ENCODE data around the gene P2RY13. TPM values are rescaled to one million over a fixed set of nuclear protein-coding genes. Genes with fewer than 3 reads are reported as not detected.

Gene P2RY13
- total and polyA plus RNA-seq, 2 donors, result 2.2 to 4.8 TPM

DNA sequence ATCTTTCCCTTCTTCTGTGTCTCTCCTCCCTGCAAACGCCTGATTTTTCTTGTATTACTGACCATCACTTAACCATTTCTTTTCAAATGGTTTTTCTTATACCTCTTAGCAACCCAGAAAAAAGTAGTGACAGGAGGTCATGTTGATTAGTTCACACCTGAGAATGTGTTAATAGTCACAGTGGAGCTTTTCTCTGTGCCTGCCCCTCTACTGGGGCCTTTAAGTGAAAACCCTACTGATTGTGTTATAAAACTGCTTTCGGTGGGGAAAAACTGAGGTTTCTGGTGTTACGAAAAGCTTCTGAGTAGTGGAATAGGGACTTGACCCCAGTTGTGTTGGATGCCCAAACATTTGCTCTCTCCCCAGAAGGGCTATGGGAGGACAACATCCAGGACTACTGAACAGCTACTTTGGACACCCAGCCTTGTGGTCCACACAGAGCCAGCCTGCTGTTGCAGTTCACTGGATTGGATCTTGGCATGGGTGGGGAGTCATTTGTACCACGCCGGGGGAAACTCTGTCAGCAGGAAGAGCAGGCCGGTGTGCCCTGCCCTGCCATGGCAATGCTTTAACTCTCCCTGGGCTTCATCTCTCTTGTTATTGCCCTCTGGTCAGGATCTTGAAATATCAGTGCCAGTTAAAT lies 23.1 kb downstream of the P2RY13 start:
- Histone ChIP-seq H3K27ac (ENCODE audit: low read depth in 1 of 2, low read length in 1 of 2) (no peak overlapping the region), H3K4me1 (ENCODE audit: control insufficient read depth in 2 of 2, insufficient read depth in 2 of 2, low read length in 2 of 2) (peaks cover 0 to 7% of the 10 kb centered on the region in 2 donors), H3K9me3 (ENCODE audit: control insufficient read depth in 2 of 2, insufficient read depth in 1 of 2, low read length in 1 of 2) (no peaks in the 10 kb centered on the region), H3K27me3 (ENCODE audit: control insufficient read depth in 2 of 2, insufficient read depth in 1 of 2, low read length in 1 of 2) (no peaks in the 10 kb centered on the region), H3K4me3 (ENCODE audit: low read length in 2 of 2) (no peak overlapping the region), H3K36me3 (ENCODE audit: control insufficient read depth in 2 of 2, insufficient read depth in 2 of 2, low read length in 1 of 2) (no peaks in the 10 kb centered on the region)
- WGBS, result 95% methylated on average over 6 of the region's 6 CpGs
- DNase-seq (ENCODE audit: low read depth in 6 of 9, low spot score in 9 of 9), result no peak

DNA sequence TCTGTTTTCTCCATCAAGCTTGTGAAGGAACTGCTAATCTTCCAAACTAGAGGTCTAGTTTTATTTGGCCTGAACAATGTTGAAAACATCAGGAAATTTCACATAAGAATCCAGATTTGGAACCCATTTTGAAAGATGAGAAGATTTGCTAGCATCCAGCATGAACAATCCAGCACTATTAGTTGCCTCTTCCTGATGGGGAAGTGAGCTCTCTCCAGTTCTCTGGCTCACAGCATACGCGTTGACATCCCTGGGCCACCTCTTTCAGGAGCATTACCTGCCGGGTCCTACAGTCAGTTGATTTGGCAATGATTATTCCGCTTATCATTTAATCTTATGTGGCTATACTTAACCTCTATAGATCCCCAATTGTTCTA lies 23.6 kb downstream of the P2RY13 start:
- 92% methylated on average over 4 of the region's 4 CpGs for WGBS
- Histone ChIP-seq H3K36me3 (ENCODE audit: control insufficient read depth in 2 of 2, insufficient read depth in 2 of 2, low read length in 1 of 2) (no peaks in the 10 kb centered on the region), H3K4me3 (ENCODE audit: low read length in 2 of 2) (no peak overlapping the region), H3K27me3 (ENCODE audit: control insufficient read depth in 2 of 2, insufficient read depth in 1 of 2, low read length in 1 of 2) (no peaks in the 10 kb centered on the region), H3K4me1 (ENCODE audit: control insufficient read depth in 2 of 2, insufficient read depth in 2 of 2, low read length in 2 of 2) (peaks cover 0 to 7% of the 10 kb centered on the region in 2 donors), H3K9me3 (ENCODE audit: control insufficient read depth in 2 of 2, insufficient read depth in 1 of 2, low read length in 1 of 2) (no peaks in the 10 kb centered on the region), H3K27ac (ENCODE audit: low read depth in 1 of 2, low read length in 1 of 2) (peak overlapping the region in 1 of 2 donors; percentile 54)
- DNase-seq (ENCODE audit: low read depth in 6 of 9, low spot score in 9 of 9), result no peak

DNA sequence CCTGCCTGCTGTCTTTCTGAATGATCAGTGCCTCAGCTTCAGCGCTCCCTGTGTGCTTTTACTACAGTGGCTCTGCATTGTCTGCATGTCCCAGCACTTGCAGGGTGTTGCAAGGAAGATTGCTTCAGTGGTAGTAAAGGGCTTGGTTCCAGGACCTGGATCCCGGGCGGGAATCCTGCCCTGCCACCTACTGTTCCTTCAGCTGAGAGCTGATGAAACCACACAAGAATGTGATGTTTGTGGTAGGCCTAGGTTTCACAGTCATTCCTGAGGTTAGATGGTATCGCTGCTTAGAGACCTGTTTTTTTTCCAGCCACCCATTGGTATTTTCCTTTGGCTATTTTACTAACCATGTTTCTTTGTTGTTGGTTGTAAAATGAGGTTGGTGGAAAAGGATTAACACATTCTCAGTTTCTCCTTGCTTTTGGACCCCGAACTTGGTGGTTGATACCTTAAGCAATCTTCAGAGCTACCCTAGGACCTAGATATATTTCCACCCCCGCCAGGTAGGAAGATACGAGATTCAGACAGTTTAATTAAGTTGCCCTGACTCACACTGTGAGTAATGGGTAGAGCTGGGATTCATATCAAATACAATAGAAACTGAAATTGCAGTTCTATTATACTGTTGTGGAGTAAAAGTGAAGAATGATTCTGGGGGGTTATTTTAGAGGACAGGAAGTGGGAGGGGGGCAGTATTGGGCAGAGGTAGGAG lies 24.1 kb downstream of the P2RY13 start:
- Histone ChIP-seq H3K9me3 (ENCODE audit: control insufficient read depth in 2 of 2, insufficient read depth in 1 of 2, low read length in 1 of 2) (no peaks in the 10 kb centered on the region), H3K27ac (ENCODE audit: low read depth in 1 of 2, low read length in 1 of 2) (peak overlapping the region; percentile 11 to 54), H3K4me3 (ENCODE audit: low read length in 2 of 2) (no peak overlapping the region), H3K27me3 (ENCODE audit: control insufficient read depth in 2 of 2, insufficient read depth in 1 of 2, low read length in 1 of 2) (no peaks in the 10 kb centered on the region), H3K36me3 (ENCODE audit: control insufficient read depth in 2 of 2, insufficient read depth in 2 of 2, low read length in 1 of 2) (no peaks in the 10 kb centered on the region), H3K4me1 (ENCODE audit: control insufficient read depth in 2 of 2, insufficient read depth in 2 of 2, low read length in 2 of 2) (peaks cover 0 to 7% of the 10 kb centered on the region in 2 donors)
- no peak for DNase-seq (ENCODE audit: low read depth in 6 of 9, low spot score in 9 of 9)
- WGBS, result 85% methylated on average over 7 of the region's 7 CpGs

GRCh38 chr3:151303751-151304150 lies 25.6 kb downstream of the P2RY13 start:
- Histone ChIP-seq H3K9me3 (ENCODE audit: control insufficient read depth in 2 of 2, insufficient read depth in 1 of 2, low read length in 1 of 2) (no peaks in the 10 kb centered on the region), H3K4me3 (ENCODE audit: low read length in 2 of 2) (no peak overlapping the region), H3K27ac (ENCODE audit: low read depth in 1 of 2, low read length in 1 of 2) (no peak overlapping the region), H3K27me3 (ENCODE audit: control insufficient read depth in 2 of 2, insufficient read depth in 1 of 2, low read length in 1 of 2) (no peaks in the 10 kb centered on the region), H3K4me1 (ENCODE audit: control insufficient read depth in 2 of 2, insufficient read depth in 2 of 2, low read length in 2 of 2) (peaks cover 0 to 7% of the 10 kb centered on the region in 2 donors), H3K36me3 (ENCODE audit: control insufficient read depth in 2 of 2, insufficient read depth in 2 of 2, low read length in 1 of 2) (no peaks in the 10 kb centered on the region)
- no peak for DNase-seq (ENCODE audit: low read depth in 6 of 9, low spot score in 9 of 9)
- WGBS, result 97% methylated on average over 2 of the region's 2 CpGs

DNA sequence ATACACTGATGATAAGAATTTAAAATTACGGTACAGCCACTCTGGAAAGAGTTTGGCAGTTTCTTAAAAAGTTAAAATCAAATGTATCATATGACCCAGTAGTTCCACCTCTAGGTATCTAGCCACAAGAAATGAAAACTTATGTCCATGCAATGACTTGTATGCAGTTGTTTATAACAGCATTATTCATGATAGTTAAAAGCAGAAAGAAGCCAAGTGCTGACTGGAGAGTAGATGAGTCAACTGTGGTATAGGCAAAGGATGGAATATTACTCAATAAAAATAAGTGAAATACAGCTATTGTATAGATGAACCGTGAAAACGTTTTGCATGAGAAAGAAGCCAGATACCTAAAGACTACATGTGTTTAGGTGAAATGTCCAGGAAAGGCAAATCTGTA lies 27.6 kb downstream of the P2RY13 start:
- H3K4me1 ChIP-seq (ENCODE audit: control insufficient read depth in 2 of 2, insufficient read depth in 2 of 2, low read length in 2 of 2), result peaks cover 0 to 4% of the 10 kb centered on the region in 2 donors
- no peaks in the 10 kb centered on the region for H3K36me3 ChIP-seq (ENCODE audit: control insufficient read depth in 2 of 2, insufficient read depth in 2 of 2, low read length in 1 of 2)
- no peak overlapping the region for H3K4me3 ChIP-seq (ENCODE audit: low read length in 2 of 2)
- no peak for DNase-seq (ENCODE audit: low read depth in 6 of 9, low spot score in 9 of 9)
- no peaks in the 10 kb centered on the region for H3K9me3 ChIP-seq (ENCODE audit: control insufficient read depth in 2 of 2, insufficient read depth in 1 of 2, low read length in 1 of 2)
- 96% methylated on average over 3 of the region's 3 CpGs for WGBS
- H3K27ac ChIP-seq (ENCODE audit: low read depth in 1 of 2, low read length in 1 of 2), result no peak overlapping the region
- H3K27me3 ChIP-seq (ENCODE audit: control insufficient read depth in 2 of 2, insufficient read depth in 1 of 2, low read length in 1 of 2), result no peaks in the 10 kb centered on the region

DNA sequence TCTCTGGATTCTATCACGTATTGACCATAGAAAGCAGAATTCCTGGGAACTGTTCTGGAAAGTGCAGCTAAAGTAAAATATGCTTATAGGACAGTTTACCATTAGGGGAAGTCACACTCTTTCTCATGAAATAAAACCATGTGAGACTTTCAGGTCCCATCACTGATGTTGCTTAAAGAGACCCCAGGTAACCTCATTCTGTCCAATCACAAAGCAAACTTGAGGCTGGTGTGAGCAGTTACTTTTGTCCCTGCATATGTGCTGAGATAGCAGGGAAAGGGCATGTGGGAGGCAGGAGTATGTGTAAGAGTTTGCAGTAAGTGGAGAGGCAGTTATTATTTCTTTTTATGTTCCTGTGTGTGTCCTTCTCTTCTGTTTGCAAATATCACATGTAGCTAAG lies 28.8 kb downstream of the P2RY13 start:
- Histone ChIP-seq H3K4me1 (ENCODE audit: control insufficient read depth in 2 of 2, insufficient read depth in 2 of 2, low read length in 2 of 2) (peaks cover 0 to 4% of the 10 kb centered on the region in 2 donors), H3K9me3 (ENCODE audit: control insufficient read depth in 2 of 2, insufficient read depth in 1 of 2, low read length in 1 of 2) (no peaks in the 10 kb centered on the region), H3K36me3 (ENCODE audit: control insufficient read depth in 2 of 2, insufficient read depth in 2 of 2, low read length in 1 of 2) (no peaks in the 10 kb centered on the region), H3K27ac (ENCODE audit: low read depth in 1 of 2, low read length in 1 of 2) (no peak overlapping the region), H3K4me3 (ENCODE audit: low read length in 2 of 2) (no peak overlapping the region), H3K27me3 (ENCODE audit: control insufficient read depth in 2 of 2, insufficient read depth in 1 of 2, low read length in 1 of 2) (no peaks in the 10 kb centered on the region)
- 97% methylated on average over 1 of the region's 1 CpG for WGBS
- DNase-seq (ENCODE audit: low read depth in 6 of 9, low spot score in 9 of 9), result no peak

DNA sequence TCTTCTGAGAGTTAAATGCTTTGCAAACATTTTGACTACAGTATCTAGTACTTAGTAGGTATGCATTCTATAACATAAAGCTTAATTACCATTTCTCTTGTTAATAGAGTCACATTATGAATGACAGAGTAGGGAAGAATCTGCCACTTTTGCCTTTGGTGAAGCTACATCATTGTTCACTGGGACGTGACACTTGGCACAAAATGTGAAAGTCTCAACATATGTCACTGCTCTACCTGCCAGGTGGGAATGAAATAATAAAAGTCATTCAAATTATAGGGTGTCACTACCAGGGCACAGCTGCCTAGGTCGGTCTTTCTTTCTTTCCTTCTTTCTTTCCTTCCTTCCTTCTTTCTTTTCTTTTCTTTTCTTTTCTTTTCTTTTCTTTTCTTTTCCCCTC lies 30.3 kb downstream of the P2RY13 start:
- 98% methylated on average over 2 of the region's 2 CpGs for WGBS
- no peak overlapping the region for H3K27ac ChIP-seq (ENCODE audit: low read depth in 1 of 2, low read length in 1 of 2)
- no peaks in the 10 kb centered on the region for H3K27me3 ChIP-seq (ENCODE audit: control insufficient read depth in 2 of 2, insufficient read depth in 1 of 2, low read length in 1 of 2)
- H3K36me3 ChIP-seq (ENCODE audit: control insufficient read depth in 2 of 2, insufficient read depth in 2 of 2, low read length in 1 of 2), result no peaks in the 10 kb centered on the region
- H3K4me1 ChIP-seq (ENCODE audit: control insufficient read depth in 2 of 2, insufficient read depth in 2 of 2, low read length in 2 of 2), result no peaks in the 10 kb centered on the region
- DNase-seq (ENCODE audit: low read depth in 6 of 9, low spot score in 9 of 9), result no peak
- H3K4me3 ChIP-seq (ENCODE audit: low read length in 2 of 2), result no peak overlapping the region
- H3K9me3 ChIP-seq (ENCODE audit: control insufficient read depth in 2 of 2, insufficient read depth in 1 of 2, low read length in 1 of 2), result no peaks in the 10 kb centered on the region

DNA sequence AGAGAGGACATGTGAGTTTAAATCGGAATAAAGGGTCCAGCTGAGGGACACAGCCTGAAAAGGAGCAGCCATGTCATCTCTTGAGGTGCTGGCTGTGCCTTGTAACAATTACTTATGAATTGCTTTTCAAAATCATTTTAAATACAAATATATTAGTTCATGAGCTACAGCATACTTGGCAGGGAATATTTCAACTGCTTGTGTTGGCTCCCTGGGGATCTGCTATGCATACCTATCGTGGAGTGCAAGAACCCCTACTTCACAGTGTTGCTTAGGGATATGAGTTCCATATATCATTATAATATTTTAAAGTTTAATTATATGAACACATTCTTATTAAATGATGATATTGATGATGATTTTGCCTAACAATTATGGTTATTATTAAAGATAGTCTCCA lies 31.9 kb downstream of the P2RY13 start:
- Histone ChIP-seq H3K9me3 (ENCODE audit: control insufficient read depth in 2 of 2, insufficient read depth in 1 of 2, low read length in 1 of 2) (no peaks in the 10 kb centered on the region), H3K4me3 (ENCODE audit: low read length in 2 of 2) (no peak overlapping the region), H3K36me3 (ENCODE audit: control insufficient read depth in 2 of 2, insufficient read depth in 2 of 2, low read length in 1 of 2) (no peaks in the 10 kb centered on the region), H3K4me1 (ENCODE audit: control insufficient read depth in 2 of 2, insufficient read depth in 2 of 2, low read length in 2 of 2) (no peaks in the 10 kb centered on the region), H3K27ac (ENCODE audit: low read depth in 1 of 2, low read length in 1 of 2) (no peak overlapping the region), H3K27me3 (ENCODE audit: control insufficient read depth in 2 of 2, insufficient read depth in 1 of 2, low read length in 1 of 2) (no peaks in the 10 kb centered on the region)
- no peak for DNase-seq (ENCODE audit: low read depth in 6 of 9, low spot score in 9 of 9)
- 74% methylated on average over 2 of the region's 2 CpGs for WGBS

DNA sequence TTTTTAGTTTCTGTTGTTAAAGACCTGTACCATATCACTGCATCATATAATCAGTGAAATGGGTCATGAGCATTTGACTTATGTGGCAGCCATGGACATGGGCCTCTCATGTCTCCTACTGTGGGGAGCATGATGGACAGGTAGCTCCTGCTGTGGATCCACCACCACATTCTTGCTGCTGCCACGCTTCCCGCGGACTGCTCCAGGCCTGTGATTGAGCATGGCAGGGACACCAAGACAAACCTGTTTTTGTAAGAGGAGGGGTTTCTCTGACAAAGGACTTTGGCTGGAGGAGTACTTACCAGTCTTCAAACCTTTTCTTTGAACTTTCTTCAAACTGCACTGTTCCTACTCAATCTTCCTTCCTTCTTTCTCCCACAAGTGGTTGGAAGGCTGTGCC lies 33.1 kb downstream of the P2RY13 start:
- Histone ChIP-seq H3K4me1 (ENCODE audit: control insufficient read depth in 2 of 2, insufficient read depth in 2 of 2, low read length in 2 of 2) (no peaks in the 10 kb centered on the region), H3K4me3 (ENCODE audit: low read length in 2 of 2) (no peak overlapping the region), H3K36me3 (ENCODE audit: control insufficient read depth in 2 of 2, insufficient read depth in 2 of 2, low read length in 1 of 2) (no peaks in the 10 kb centered on the region), H3K27ac (ENCODE audit: low read depth in 1 of 2, low read length in 1 of 2) (no peak overlapping the region), H3K9me3 (ENCODE audit: control insufficient read depth in 2 of 2, insufficient read depth in 1 of 2, low read length in 1 of 2) (no peaks in the 10 kb centered on the region), H3K27me3 (ENCODE audit: control insufficient read depth in 2 of 2, insufficient read depth in 1 of 2, low read length in 1 of 2) (no peaks in the 10 kb centered on the region)
- 98% methylated on average over 3 of the region's 3 CpGs for WGBS
- no peak for DNase-seq (ENCODE audit: low read depth in 6 of 9, low spot score in 9 of 9)
